Dermis blood vessel endothelial cell (primary cell): ENCODE data around the gene TMPRSS9. TPM values are rescaled to one million over a fixed set of nuclear protein-coding genes. Genes with fewer than 3 reads are reported as not detected.
A peak's percentile ranks its signal among the peaks of the same experiment; 100 is the strongest.

Experiments
- DNase-seq: peaks from one replicate; pipeline ENCODE4 v3.0.0; 2010
- total RNA-seq: library from RNA; depleted of rRNA; stranded (reverse); fragments of >200 nt; gene quantifications from 2 replicates; pipeline ENCODE4 v1.2.3, GENCODE V29; 2014

Gene TMPRSS9
- total RNA-seq, 1 donor from 2014 or later, result under 0.01 TPM

GRCh38 chr19:2423915-2424685 is 64.0 kb downstream of the TMPRSS9 start:
- no peak for DNase-seq

GRCh38 chr19:2424686-2425621 is 64.9 kb downstream of the TMPRSS9 start:
- peak; percentile 41 for DNase-seq

- no peak for DNase-seq
Measured at GRCh38 chr19:2425622-2426581, 65.8 kb downstream of the TMPRSS9 start.

GRCh38 chr19:2426611-2427428 is 66.8 kb downstream of the TMPRSS9 start:
- DNase-seq, result peak; percentile 62

- DNase-seq, result peak; percentile 98
Measured at GRCh38 chr19:2427429-2428320, 67.6 kb downstream of the TMPRSS9 start, which contains the start of gene TIMM13. Gene TIMM13 (minus strand): TSS chr19:2427586. CDS start chr19:2427533, 53 bp downstream.

- peak; percentile 48 for DNase-seq
Measured at GRCh38 chr19:2428321-2428690, 68.2 kb downstream of the TMPRSS9 start.

- DNase-seq, result no peak
Measured at GRCh38 chr19:2428756-2429711, 69.0 kb downstream of the TMPRSS9 start.

GRCh38 chr19:2429917-2430535 is 70.0 kb downstream of the TMPRSS9 start:
- no peak for DNase-seq

GRCh38 chr19:2431318-2432055 is 71.4 kb downstream of the TMPRSS9 start:
- DNase-seq, result no peak

- no peak for DNase-seq
Measured at GRCh38 chr19:2432131-2432848, 72.2 kb downstream of the TMPRSS9 start.

GRCh38 chr19:2433854-2434253 is 73.8 kb downstream of the TMPRSS9 start:
- no peak for DNase-seq

- DNase-seq, result no peak
Measured at GRCh38 chr19:2434267-2434666, 74.2 kb downstream of the TMPRSS9 start.

GRCh38 chr19:2434721-2435265 is 74.7 kb downstream of the TMPRSS9 start:
- DNase-seq, result no peak

GRCh38 chr19:2436384-2436783 is 76.3 kb downstream of the TMPRSS9 start:
- no peak for DNase-seq

GRCh38 chr19:2436926-2437325 is 76.9 kb downstream of the TMPRSS9 start:
- no peak for DNase-seq

- no peak for DNase-seq
Measured at GRCh38 chr19:2438178-2438577, 78.1 kb downstream of the TMPRSS9 start.

- no peak for DNase-seq
Measured at GRCh38 chr19:2440515-2440914, 80.5 kb downstream of the TMPRSS9 start.
